Transverse colon (tissue), 4 donors: Measurements from ENCODE around the gene CD59. TPM values are rescaled to one million over a fixed set of nuclear protein-coding genes. Genes with fewer than 3 reads are reported as not detected.

ENCODE experiments used
- DNase-seq: peaks from one replicate; pipeline ENCODE4 v3.0.0-alpha.2; 2019
- H3K27ac ChIP-seq, 4 donors: fragments of 200-600 bp; sonication (generic); 2 replicates each; pipeline ENCODE4 v1.5.1; 2016 to 2018; ENCODE audit warnings: inconsistent platforms in 4 of 4
- H3K27me3 ChIP-seq: fragments of 200-600 bp; sonication (generic); 2 replicates; pipeline ENCODE4 v1.5.1; 2017; ENCODE audit warnings: inconsistent platforms
- H3K36me3 ChIP-seq, 4 donors: fragments of 200-600 bp; sonication (generic); 2 replicates each; pipeline ENCODE4 v1.5.1; 2017 to 2019; ENCODE audit warnings: inconsistent platforms in 4 of 4
- H3K4me1 ChIP-seq, 4 donors: fragments of 200-600 bp; sonication (generic); 2 replicates each; pipeline ENCODE4 v1.5.1; 2017 to 2020; ENCODE audit warnings: inconsistent platforms in 4 of 4
- H3K4me3 ChIP-seq, 4 donors: fragments of 200-600 bp; sonication (generic); 1 replicate in 1 of 4; 2 replicates in 3 of 4; pipeline versions ENCODE4 v1.5.1 to v1.6.1; 2017 to 2019; ENCODE audit warnings: inconsistent platforms in 4 of 4
- H3K9me3 ChIP-seq, 2 donors: fragments of 200-600 bp; sonication (generic); 2 replicates each; pipeline ENCODE4 v1.5.1; 2017 to 2019; ENCODE audit warnings: inconsistent platforms in 2 of 2
- CTCF ChIP-seq, 5 experiments: fragments of 200-600 bp in 3 of 5; fragments of 450-650 bp in 2 of 5; sonication (generic) in 3 of 5; IDR thresholded peaks; 1 replicate in 2 of 5; 2 replicates in 3 of 5; pipeline ENCODE4 v1.5.1; 2016 to 2017; ENCODE audit warnings: antibody characterized with exemption in 5 of 5, inconsistent platforms in 3 of 5, mild to moderate bottlenecking in 2 of 5, moderate library complexity in 1 of 5
- EP300 ChIP-seq: sonication (generic); formaldehyde crosslinking; IDR thresholded peaks from one replicate; pipeline ENCODE4 v1.6.1; 2017; ENCODE audit warnings: antibody characterized with exemption, low read depth
- POLR2A ChIP-seq: fragments of 450-650 bp; IDR thresholded peaks from one replicate; pipeline ENCODE4 v1.6.1; 2016; ENCODE audit warnings: antibody characterized with exemption, mild to moderate bottlenecking, moderate library complexity
- POLR2AphosphoS5 ChIP-seq, 3 donors: sonication (generic); formaldehyde crosslinking; IDR thresholded peaks; one replicate each; pipeline ENCODE4 v1.6.1; 2016; ENCODE audit warnings: antibody characterized with exemption in 3 of 3
- WGBS, 2 donors: methylation state at CpG; one replicate each; pipeline ENCODE4 v1.1.5; 2018; ENCODE audit warnings: low coverage in 1 of 2; 5-methylcytosine and 5-hydroxymethylcytosine counted together
- in situ Hi-C, 4 donors: fragments of 200-750 bp; cut with MboI; loops; one replicate each; pipeline versions ENCODE4 v1.15.0 to v1.15.1; 2017; ENCODE audit warnings: low sequenced_read_pairs in 3 of 4, low pct_ligation_motif_present in 1 of 4, low pct_unique_long_range_greater_than_20kb in 1 of 4
- intact Hi-C: fragments of 100-400 bp; cut with DNase I; formaldehyde crosslinking; loops from one replicate; pipeline ENCODE4 v1.15.1; 2023; ENCODE audit warnings: low total_unique reads
- total RNA-seq, 4 donors: library from RNA; depleted of rRNA; stranded (reverse); fragments of >200 nt; gene quantifications; one replicate each; pipeline ENCODE4 v1.1.0, GENCODE V29; 2016

Gene CD59
- total RNA-seq, 4 donors from 2014 or later: 64.7 to 213 (median 170) TPM

- Histone ChIP-seq H3K9me3 (no peaks in the 10 kb centered on the region), H3K27ac (peak overlapping the region; percentile 87 to 96 (median 92)), H3K4me1 (peaks cover 11 to 57% (median 40%) of the 10 kb centered on the region in 4 donors), H3K27me3 (no peaks in the 10 kb centered on the region), H3K4me3 (peak overlapping the region; percentile 54 to 95 (median 80)), H3K36me3 (no peaks in the 10 kb centered on the region)
- in situ Hi-C loops: loop anchor here in 2 of 4 donors (25.0 kb wide), 1 partner anchor 573 kb away; the partner anchor contains the start of gene CSTF3 (in 2 of the 2)
- intact Hi-C loops: no loop called here
- DNase-seq: peak; percentile 57
- TF ChIP-seq POLR2A (no peak), POLR2AphosphoS5 (IDR thresholded peaks at IDR 0.05) (no peak), CTCF (IDR thresholded peaks at IDR 0.05) (peak in 4 of 5 experiments; percentile 3 to 60 (median 22)), EP300 (no peak)
- WGBS, 2 donors: 0 to 1% methylated on average over 7 to 52 of the region's 53 CpGs
Measured at GRCh38 chr11:33735271-33736147, 714 bp downstream of the CD59 start.

GRCh38 chr11:33734441-33735270 lies 1.6 kb downstream of the CD59 start:
- 17 to 18% methylated on average over 5 to 15 of the region's 15 CpGs for WGBS, 2 donors
- DNase-seq: peak; percentile 46
- in situ Hi-C loops (loop anchor here in 2 of 4 donors (25.0 kb wide), 1 partner anchor 572 kb away; the partner anchor contains the start of gene CSTF3 (in 2 of the 2)), intact Hi-C loops (no loop called here)
- peaks cover 11 to 59% (median 40%) of the 10 kb centered on the region in 4 donors for H3K4me1 ChIP-seq
- TF ChIP-seq EP300 (no peak), POLR2AphosphoS5 (IDR thresholded peaks at IDR 0.05) (peak; percentile 36 to 47 (median 45)), CTCF (IDR thresholded peaks at IDR 0.05) (no peak), POLR2A (no peak)
- peak overlapping the region; percentile 54 to 95 (median 80) for H3K4me3 ChIP-seq
- H3K9me3 ChIP-seq: no peaks in the 10 kb centered on the region
- no peaks in the 10 kb centered on the region for H3K36me3 ChIP-seq
- peak overlapping the region; percentile 87 to 96 (median 92) for H3K27ac ChIP-seq
- H3K27me3 ChIP-seq: no peaks in the 10 kb centered on the region

- Histone ChIP-seq H3K27ac (peak overlapping the region; percentile 87 to 96 (median 92)), H3K4me1 (peaks cover 11 to 59% (median 40%) of the 10 kb centered on the region in 4 donors), H3K36me3 (no peaks in the 10 kb centered on the region), H3K27me3 (no peaks in the 10 kb centered on the region), H3K9me3 (no peaks in the 10 kb centered on the region), H3K4me3 (peak overlapping the region in 3 of 4 donors; percentile 54 to 95 (median 93))
- TF ChIP-seq POLR2A (no peak), EP300 (no peak), CTCF (IDR thresholded peaks at IDR 0.05) (no peak), POLR2AphosphoS5 (IDR thresholded peaks at IDR 0.05) (no peak)
- WGBS, 2 donors: 71% methylated on average over 7 of the region's 7 CpGs; no CpG with 5 or more reads in 1 of the 2 donors
- intact Hi-C loops: no loop called here
- DNase-seq: no peak
- in situ Hi-C loops: loop anchor here in 2 of 4 donors (25.0 kb wide), 1 partner anchor 572 kb away; the partner anchor contains the start of gene CSTF3 (in 2 of the 2)
Measured at GRCh38 chr11:33733980-33734379, 2.2 kb downstream of the CD59 start.
